ENCODE measurements around the gene MPPE1. TPM values are rescaled to one million over a fixed set of nuclear protein-coding genes. Genes with fewer than 3 reads are reported as not detected.
A peak's percentile ranks its signal among the peaks of the same experiment; 100 is the strongest.

The MPPE1 gene
- polyA plus RNA-seq, 1 donor, result 37.3 TPM

DNA sequence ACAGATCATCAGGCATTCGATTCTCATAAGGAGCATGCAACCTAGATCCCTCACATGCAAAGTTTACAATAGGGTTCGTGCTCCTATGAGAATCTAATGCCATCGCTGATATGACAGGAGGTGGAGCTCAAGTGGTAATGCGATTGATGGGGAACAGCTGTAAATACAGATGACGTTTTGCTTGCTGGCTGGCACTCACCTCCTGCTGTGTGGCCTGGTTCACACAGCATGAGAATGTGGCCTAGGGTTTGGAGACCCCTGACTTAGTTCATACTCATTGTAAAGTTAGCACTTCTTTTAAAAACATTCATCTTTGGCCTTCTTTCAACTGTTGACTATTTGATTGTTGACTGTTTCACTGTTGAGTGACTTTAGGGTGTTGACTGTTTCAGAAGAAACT, 65.6 kb downstream of the MPPE1 start:
- H3K9me3 ChIP-seq (ENCODE audit: control insufficient read depth, low read depth, low read length), result no peaks in the 10 kb centered on the region
- no peak overlapping the region for H3K4me3 ChIP-seq (ENCODE audit: low read length)
- H3K27ac ChIP-seq (ENCODE audit: low read length), result no peak overlapping the region
- no peaks in the 10 kb centered on the region for H3K36me3 ChIP-seq (ENCODE audit: control insufficient read depth, insufficient read depth, low read length)
- H3K4me1 ChIP-seq (ENCODE audit: control insufficient read depth, insufficient read depth, low read length), result no peaks in the 10 kb centered on the region
- no peaks in the 10 kb centered on the region for H3K27me3 ChIP-seq (ENCODE audit: control insufficient read depth, insufficient read depth, low read length)
- no peak for DNase-seq
- WGBS (ENCODE audit: insufficient coverage, low lambda C conversion rate), result no CpG with 5 or more reads among the region's 5 CpGs

DNA sequence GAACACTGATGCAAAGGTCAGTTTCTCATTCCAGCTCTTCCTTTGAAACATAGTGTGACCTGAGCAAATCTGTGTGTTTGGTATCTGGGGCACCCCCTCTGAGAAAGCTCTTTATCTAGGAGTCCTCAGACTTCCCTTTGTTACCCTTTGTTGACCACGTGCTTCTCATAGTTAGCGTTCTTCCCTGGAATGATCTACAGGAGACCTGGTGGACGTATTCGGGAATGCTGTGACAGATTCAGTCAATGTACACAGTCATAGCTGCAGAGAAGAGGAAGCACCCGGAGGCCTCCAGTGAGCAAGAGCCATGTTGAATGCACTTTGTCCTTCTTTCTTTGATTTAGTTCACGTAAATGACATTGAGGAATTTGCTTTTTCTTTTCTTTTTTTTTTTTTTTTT, 67.6 kb downstream of the MPPE1 start:
- H3K27me3 ChIP-seq (ENCODE audit: control insufficient read depth, insufficient read depth, low read length), result no peaks in the 10 kb centered on the region
- no peak overlapping the region for H3K4me3 ChIP-seq (ENCODE audit: low read length)
- peak; percentile 42 to 71 for DNase-seq
- no peaks in the 10 kb centered on the region for H3K36me3 ChIP-seq (ENCODE audit: control insufficient read depth, insufficient read depth, low read length)
- H3K27ac ChIP-seq (ENCODE audit: low read length), result peak overlapping the region; percentile 52
- no peaks in the 10 kb centered on the region for H3K9me3 ChIP-seq (ENCODE audit: control insufficient read depth, low read depth, low read length)
- no peaks in the 10 kb centered on the region for H3K4me1 ChIP-seq (ENCODE audit: control insufficient read depth, insufficient read depth, low read length)
- 30% methylated on average over 2 of the region's 6 CpGs for WGBS (ENCODE audit: insufficient coverage, low lambda C conversion rate)

DNA sequence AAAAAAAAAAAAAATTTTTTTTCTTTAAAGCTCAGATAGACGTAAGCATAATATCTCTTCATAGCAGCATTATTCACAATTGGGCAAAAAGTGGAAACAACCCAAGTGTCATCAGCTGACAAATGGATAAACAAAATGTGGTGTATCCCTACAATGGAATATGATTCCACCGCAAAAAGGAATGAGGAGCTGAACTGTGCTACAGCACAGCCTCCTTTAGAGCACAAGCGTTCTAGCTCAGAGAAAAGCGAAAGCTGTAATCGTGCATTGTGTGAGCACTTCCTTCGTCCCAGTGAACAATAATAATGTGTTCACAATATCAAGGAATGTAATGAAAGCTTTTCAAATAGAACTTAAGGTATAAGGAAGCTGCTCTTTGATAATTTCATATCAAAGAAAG, 68.6 kb downstream of the MPPE1 start:
- H3K9me3 ChIP-seq (ENCODE audit: control insufficient read depth, low read depth, low read length), result no peaks in the 10 kb centered on the region
- H3K36me3 ChIP-seq (ENCODE audit: control insufficient read depth, insufficient read depth, low read length), result no peaks in the 10 kb centered on the region
- H3K27me3 ChIP-seq (ENCODE audit: control insufficient read depth, insufficient read depth, low read length), result no peaks in the 10 kb centered on the region
- no peak overlapping the region for H3K27ac ChIP-seq (ENCODE audit: low read length)
- H3K4me1 ChIP-seq (ENCODE audit: control insufficient read depth, insufficient read depth, low read length), result no peaks in the 10 kb centered on the region
- DNase-seq, result no peak
- no peak overlapping the region for H3K4me3 ChIP-seq (ENCODE audit: low read length)
- WGBS (ENCODE audit: insufficient coverage, low lambda C conversion rate), result 81% methylated on average over 3 of the region's 6 CpGs

DNA sequence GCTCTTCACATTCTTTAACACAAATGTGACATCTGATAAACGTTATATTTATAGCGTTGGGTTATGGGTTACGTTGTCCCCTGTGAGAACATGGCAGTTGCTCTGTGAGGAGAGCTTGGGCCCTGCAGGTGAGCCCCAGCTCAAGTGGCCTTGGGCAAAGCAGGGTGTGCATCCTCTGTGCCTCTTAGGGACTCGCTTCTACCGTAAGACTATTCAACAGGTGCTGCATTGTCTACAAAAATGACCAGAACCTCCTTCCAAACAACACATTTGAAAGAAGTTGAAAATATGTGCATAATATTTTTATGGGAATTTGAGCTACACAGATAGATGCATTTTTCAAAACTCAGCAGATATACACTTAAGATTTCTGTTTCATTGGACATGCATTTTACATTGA, 73.3 kb downstream of the MPPE1 start:
- Histone ChIP-seq H3K4me3 (ENCODE audit: low read length) (no peak overlapping the region), H3K27me3 (ENCODE audit: control insufficient read depth, insufficient read depth, low read length) (no peaks in the 10 kb centered on the region), H3K9me3 (ENCODE audit: control insufficient read depth, low read depth, low read length) (no peaks in the 10 kb centered on the region), H3K36me3 (ENCODE audit: control insufficient read depth, insufficient read depth, low read length) (no peaks in the 10 kb centered on the region), H3K27ac (ENCODE audit: low read length) (no peak overlapping the region), H3K4me1 (ENCODE audit: control insufficient read depth, insufficient read depth, low read length) (no peaks in the 10 kb centered on the region)
- DNase-seq, result no peak
- WGBS (ENCODE audit: insufficient coverage, low lambda C conversion rate), result no CpG with 5 or more reads among the region's 5 CpGs

Other genes with a start within 250 kb of the MPPE1 start
- 4.4 TPM for gene GNAL, start 219.1 kb downstream of the MPPE1 start, polyA plus RNA-seq
- 48.2 TPM for gene CHMP1B, start 56.9 kb downstream of the MPPE1 start, polyA plus RNA-seq
- 34.8 TPM for gene IMPA2, start 73.2 kb upstream of the MPPE1 start, polyA plus RNA-seq
- gene ANKRD62, start 185.5 kb upstream of the MPPE1 start, polyA plus RNA-seq, result 0.01 TPM